HepG2 (cell line): ENCODE measurements around the gene CD180. TPM values are rescaled to one million over a fixed set of nuclear protein-coding genes. Genes with fewer than 3 reads are reported as not detected.

Experiments used
- ATAC-seq: fragments of 200-7000 bp; cut with Tn5 transposase; 3 replicates; pipeline ENCODE4 v1.9.1; 2020; ENCODE audit warnings: mild to moderate bottlenecking, moderate library complexity
- BruUV-seq: library from RNA; stranded (reverse); fragments of 400-500 nt; replicated peaks from 2 replicates; lab custom pipeline; 2021; lab: Mats Ljungman, UMichigan
- CTCF ChIA-PET: fragments of 300-600 bp; formaldehyde crosslinking; extraction: SDS; loops from one replicate; lab custom pipeline; 2021; ENCODE audit warnings: low total read pairs, inconsistent platforms, low intra/inter-chr PET ratio; lab: Yijun Ruan, JAX
- POLR2A ChIA-PET: fragments of 350-600 bp; sonication (Branson Sonifier 250); formaldehyde crosslinking; loops from one replicate; lab custom pipeline; 2020; ENCODE audit warnings: antibody characterized with exemption, inconsistent platforms; lab: Yijun Ruan, JAX
- DNase-seq: peaks from one replicate; pipeline ENCODE4 v3.0.0-alpha.2; 2015; ENCODE audit warnings: low spot score
- FAIRE-seq: peaks from 3 replicates; lab custom pipeline; 2011; peaks lifted over from hg19 to GRCh38; lab: Jason Lieb, UNC
- H2AFZ ChIP-seq: one replicate; pipeline ENCODE4 v1.6.1; 2011; ENCODE audit warnings: low read length, inconsistent platforms
- H3K27ac ChIP-seq: fragments of 300-600 bp; 3 replicates; pipeline ENCODE4 v1.8.0; 2011; ENCODE audit warnings: mixed run types, mild to moderate bottlenecking, mixed read lengths, low read length, inconsistent platforms; ENCODE audit not compliant: insufficient read depth; ENCODE audit errors: extremely low read length
- H3K27me3 ChIP-seq, 2 experiments: fragments of 200-600 bp in 1 of 2; 2 replicates in 1 of 2; 3 replicates in 1 of 2; pipeline versions ENCODE4 v1.6.0 to v1.8.0; 2011; ENCODE audit warnings: low read length in 2 of 2, mild to moderate bottlenecking in 2 of 2, moderate library complexity in 2 of 2, inconsistent platforms in 1 of 2; ENCODE audit not compliant: insufficient read depth in 2 of 2, control insufficient read depth in 1 of 2
- H3K36me3 ChIP-seq, 2 experiments: fragments of 200-600 bp in 1 of 2; replicated peaks in 1 of 2; 2 replicates in 1 of 2; 3 replicates in 1 of 2; pipeline versions ENCODE4 v1.5.1 to v1.8.0; 2011; ENCODE audit warnings: low read length in 2 of 2, inconsistent platforms in 1 of 2; ENCODE audit not compliant: insufficient read depth in 2 of 2, control insufficient read depth in 1 of 2
- H3K4me1 ChIP-seq: 2 replicates; pipeline ENCODE4 v1.5.1; 2012; ENCODE audit warnings: low read length, inconsistent platforms; ENCODE audit not compliant: insufficient read depth
- H3K4me2 ChIP-seq: 2 replicates; pipeline ENCODE4 v1.6.0; 2011; ENCODE audit warnings: low read depth, low read length, inconsistent platforms
- H3K4me3 ChIP-seq, 3 experiments: fragments of 200-600 bp in 1 of 3; sonication (generic), shearing (Covaris generic) in 1 of 3; replicated peaks in 1 of 3; 2 replicates each; pipeline ENCODE4 v1.5.1; 2011 to 2016; ENCODE audit warnings: low read length in 3 of 3, inconsistent platforms in 2 of 3, low read depth in 2 of 3, mild to moderate bottlenecking in 2 of 3, control low read depth in 1 of 3, mixed read lengths in 1 of 3; ENCODE audit not compliant: insufficient read depth in 1 of 3
- H3K79me2 ChIP-seq: one replicate; pipeline ENCODE4 v1.6.1; 2011; ENCODE audit warnings: low read length, inconsistent platforms; ENCODE audit not compliant: insufficient read depth
- H3K9ac ChIP-seq: 2 replicates; pipeline ENCODE4 v1.6.0; 2011; ENCODE audit warnings: mild to moderate bottlenecking, low read depth, low read length, inconsistent platforms; ENCODE audit not compliant: insufficient read depth
- H3K9me3 ChIP-seq: 2 replicates; pipeline ENCODE4 v1.5.1; 2012; ENCODE audit warnings: mild to moderate bottlenecking, low read length
- H4K20me1 ChIP-seq: 2 replicates; pipeline ENCODE4 v1.6.0; 2011; ENCODE audit warnings: inconsistent platforms, mild to moderate bottlenecking, low read length, moderate library complexity; ENCODE audit not compliant: insufficient read depth
- CTCF ChIP-seq: sonication (generic); formaldehyde crosslinking; IDR thresholded peaks from 2 replicates; pipeline ENCODE4 v1.5.0; 2020; ENCODE audit warnings: mild to moderate bottlenecking, missing genetic modification reagents, moderate library complexity
- GMEB2 ChIP-seq: IDR thresholded peaks from 2 replicates; pipeline ENCODE4 v1.6.1; 2016; ENCODE audit warnings: missing biosample characterization, missing genetic modification reagents, low read depth
- HHEX ChIP-seq: IDR thresholded peaks from 2 replicates; pipeline ENCODE4 v1.6.1; 2016; ENCODE audit warnings: control low read depth
- KDM3A ChIP-seq: IDR thresholded peaks from 2 replicates; pipeline ENCODE4 v1.6.1; 2018; ENCODE audit warnings: low read depth, missing compliant biosample characterization
- MLXIP ChIP-seq: sonication (generic); formaldehyde crosslinking; IDR thresholded peaks from 2 replicates; pipeline ENCODE4 v1.9.0; 2021; ENCODE audit warnings: missing genetic modification reagents, borderline replicate concordance
- PHF20 ChIP-seq: sonication (generic); formaldehyde crosslinking; IDR thresholded peaks from 2 replicates; pipeline ENCODE4 v1.5.0; 2020; ENCODE audit warnings: mild to moderate bottlenecking, missing genetic modification reagents
- PTBP1 ChIP-seq: fragments of 200-400 bp; formaldehyde crosslinking; IDR thresholded peaks from 2 replicates; pipeline ENCODE4 v1.6.1; 2018; ENCODE audit warnings: low read length, low read depth; ENCODE audit not compliant: poor library complexity, severe bottlenecking
- SMC3 ChIP-seq: IDR thresholded peaks from 2 replicates; pipeline ENCODE4 v1.6.1; 2011; ENCODE audit warnings: low read length, improper control_type of control experiment
- STAG1 ChIP-seq: sonication (generic); formaldehyde crosslinking; IDR thresholded peaks from 2 replicates; pipeline ENCODE4 v1.4.0; 2020; ENCODE audit warnings: missing genetic modification reagents
- WGBS: methylation state at CpG from one replicate; pipeline ENCODE4 v1.1.6; 2017; ENCODE audit warnings: low lambda C conversion rate; 5-methylcytosine and 5-hydroxymethylcytosine counted together
- in situ Hi-C: cut with HindIII; loops from 2 replicates; pipeline ENCODE4 v1.10.0; 2017; ENCODE audit warnings: low pct_unique_long_range_greater_than_20kb; ENCODE audit not compliant: extremely low pct_ligation_motif_present
- intact Hi-C: fragments of 100-400 bp; cut with micrococcal nuclease; formaldehyde crosslinking; loops from one replicate; pipeline ENCODE4 v1.10.0; 2022; ENCODE audit not compliant: unreplicated experiment
- polyA plus RNA-seq, 8 experiments: library from polyadenylated mRNA; depleted of rRNA in 3 of 8; stranded (reverse) in 7 of 8; unstranded in 1 of 8; fragments of >200 nt; fragmentation: Illumina TruSeq in 4 of 8; extraction: Trizol in 4 of 8; gene quantifications; 2 replicates each; pipeline versions ENCODE4 v1.2.1 to v1.2.3, GENCODE V29; 2011 to 2016; ENCODE audit warnings: low read depth in 4 of 8, missing spikeins in 1 of 8, mixed read lengths in 1 of 8; ENCODE audit not compliant: insufficient read depth in 1 of 8
- total RNA-seq, 5 experiments: library from RNA; depleted of rRNA; stranded (reverse); fragments of >200 nt; fragmentation: Illumina TruSeq; extraction: Trizol; gene quantifications; 2 replicates each; pipeline ENCODE4 v1.2.3, GENCODE V29; 2016; ENCODE audit warnings: low read depth in 1 of 5

The CD180 gene
- total and polyA plus RNA-seq, 2 of the 13 experiments (the other 11 are each of a cell fraction or from before 2014, with no cell fraction given), result not detected

GRCh38 chr5:67156976-67157583, 39.5 kb downstream of the CD180 start:
- in situ Hi-C loops (loop anchor here (5.0 kb wide), 1 partner anchor 55 kb away; no protein-coding TSS in a partner anchor), intact Hi-C loops (loop anchor here (1.0 kb wide), 2 partner anchors 52 to 1095 kb away; no protein-coding TSS in a partner anchor)
- Histone ChIP-seq H3K9ac (no peak overlapping the region), H3K79me2 (no peaks in the 10 kb centered on the region), H2AFZ (no peak overlapping the region), H3K27me3 (no peaks in the 10 kb centered on the region), H4K20me1 (no peaks in the 10 kb centered on the region), H3K4me1 (peaks cover 8% of the 10 kb centered on the region), H3K4me3 (no peak overlapping the region), H3K27ac (no peak overlapping the region), H3K4me2 (no peak overlapping the region), H3K36me3 (peaks cover 0 to 13% of the 10 kb centered on the region in 2 experiments; a peak in 3 of 5 replicates), H3K9me3 (no peaks in the 10 kb centered on the region)
- ChIA-PET POLR2A (no interaction called here), CTCF (interaction anchor here (1.2 to 2.0 kb wide), 2 partner anchors 50 to 52 kb away, joined by 3 to 13 read pairs; no protein-coding TSS in a partner anchor)
- FAIRE-seq, result peak; percentile 74
- 63% methylated on average over 5 of the region's 5 CpGs for WGBS
- TF ChIP-seq SMC3 (peak; percentile 77), PTBP1 (no peak), KDM3A (CRISPR knock-in tag) (no peak), MLXIP (CRISPR knock-in tag) (no peak), STAG1 (CRISPR knock-in tag) (peak; percentile 50), CTCF (CRISPR knock-in tag) (peak; percentile 61), HHEX (CRISPR knock-in tag) (no peak), GMEB2 (CRISPR knock-in tag) (no peak), PHF20 (no peak)
- peak; percentile 22 for DNase-seq
- peak; percentile 71 for ATAC-seq
- BruUV-seq, result no TSS peak
